Measurements from ENCODE around the gene OIP5. TPM values are rescaled to one million over a fixed set of nuclear protein-coding genes. Genes with fewer than 3 reads are reported as not detected.
A peak's percentile ranks its signal among the peaks of the same experiment; 100 is the strongest.

OIP5 gene
- total RNA-seq, 4 donors from 2014 or later, result 2.7 to 16.3 (median 7.3) TPM

- no peaks in the 10 kb centered on the region for H3K27me3 ChIP-seq
- WGBS, 2 donors, result 52 to 67% methylated on average over 1 of the region's 1 CpG
- H3K4me3 ChIP-seq, result no peak overlapping the region
- no peaks in the 10 kb centered on the region for H3K9me3 ChIP-seq
- H3K4me1 ChIP-seq, result peaks cover 5 to 24% (median 5%) of the 10 kb centered on the region in 3 donors
- TF ChIP-seq POLR2A (IDR thresholded peaks at IDR 0.05), result no peak
- TF ChIP-seq, protein P1, sequence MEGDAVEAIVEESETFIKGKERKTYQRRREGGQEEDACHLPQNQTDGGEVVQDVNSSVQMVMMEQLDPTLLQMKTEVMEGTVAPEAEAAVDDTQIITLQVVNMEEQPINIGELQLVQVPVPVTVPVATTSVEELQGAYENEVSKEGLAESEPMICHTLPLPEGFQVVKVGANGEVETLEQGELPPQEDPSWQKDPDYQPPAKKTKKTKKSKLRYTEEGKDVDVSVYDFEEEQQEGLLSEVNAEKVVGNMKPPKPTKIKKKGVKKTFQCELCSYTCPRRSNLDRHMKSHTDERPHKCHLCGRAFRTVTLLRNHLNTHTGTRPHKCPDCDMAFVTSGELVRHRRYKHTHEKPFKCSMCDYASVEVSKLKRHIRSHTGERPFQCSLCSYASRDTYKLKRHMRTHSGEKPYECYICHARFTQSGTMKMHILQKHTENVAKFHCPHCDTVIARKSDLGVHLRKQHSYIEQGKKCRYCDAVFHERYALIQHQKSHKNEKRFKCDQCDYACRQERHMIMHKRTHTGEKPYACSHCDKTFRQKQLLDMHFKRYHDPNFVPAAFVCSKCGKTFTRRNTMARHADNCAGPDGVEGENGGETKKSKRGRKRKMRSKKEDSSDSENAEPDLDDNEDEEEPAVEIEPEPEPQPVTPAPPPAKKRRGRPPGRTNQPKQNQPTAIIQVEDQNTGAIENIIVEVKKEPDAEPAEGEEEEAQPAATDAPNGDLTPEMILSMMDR (IDR thresholded peaks at IDR 0.05), result no peak
- no peak for DNase-seq
- intact Hi-C loops (cut with DNase I), result no loop called here
- peak overlapping the region in 2 of 4 donors; percentile 41 to 94 for H3K27ac ChIP-seq
- H3K36me3 ChIP-seq, result peaks cover 0 to 57% (median 11%) of the 10 kb centered on the region in 3 donors
Observed at GRCh38 chr15:41281236-41281635, 51.2 kb downstream of the OIP5 start.

DNA sequence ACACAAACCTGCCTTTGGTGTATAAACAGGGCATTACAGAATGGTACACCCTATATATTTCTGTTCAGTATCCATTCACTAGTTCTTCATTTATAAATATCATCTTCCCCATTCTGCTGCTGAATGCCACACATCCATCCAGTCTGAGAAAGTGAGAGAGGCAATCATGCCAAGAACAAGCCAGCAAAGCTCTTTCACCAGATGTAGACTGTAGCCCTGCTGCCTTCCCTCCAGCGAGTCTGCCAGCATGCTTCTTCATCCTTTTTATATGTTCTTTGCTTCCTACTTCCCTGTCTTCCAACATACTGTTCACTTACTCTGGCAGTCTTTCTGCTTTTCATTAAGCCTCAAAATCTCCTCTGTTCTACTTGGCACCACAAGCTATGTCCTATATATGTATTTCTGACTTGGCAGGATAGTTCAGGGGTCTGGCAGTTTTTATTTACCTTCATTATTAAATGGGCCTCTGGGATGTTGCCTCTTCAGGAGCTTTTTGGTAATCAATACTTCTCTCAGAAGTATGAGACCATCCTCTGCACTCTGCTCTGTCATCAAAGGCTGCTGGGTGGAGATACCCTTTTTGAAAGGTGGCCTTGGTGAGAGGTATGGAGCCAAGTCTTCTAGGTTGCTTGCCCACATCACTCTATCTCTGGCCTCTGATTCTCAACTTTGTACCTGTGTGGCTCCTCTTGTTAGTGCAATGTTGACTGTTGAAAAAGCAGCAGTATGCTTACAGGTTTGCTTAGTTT is 52.7 kb downstream of the OIP5 start:
- no peak for DNase-seq
- no peaks in the 10 kb centered on the region for H3K27me3 ChIP-seq
- intact Hi-C loops (cut with DNase I), result no loop called here
- peaks cover 0 to 9% (median 5%) of the 10 kb centered on the region in 3 donors for H3K4me1 ChIP-seq
- H3K27ac ChIP-seq, result no peak overlapping the region
- WGBS, 2 donors, result 86 to 89% methylated on average over 1 of the region's 1 CpG
- TF ChIP-seq, protein P1 (IDR thresholded peaks at IDR 0.05), result no peak
- TF ChIP-seq POLR2A (IDR thresholded peaks at IDR 0.05), result no peak
- no peak overlapping the region for H3K4me3 ChIP-seq
- no peaks in the 10 kb centered on the region for H3K9me3 ChIP-seq
- H3K36me3 ChIP-seq, result peaks cover 0 to 62% (median 11%) of the 10 kb centered on the region in 3 donors

GRCh38 chr15:41278319-41278718 is 54.1 kb downstream of the OIP5 start:
- H3K27ac ChIP-seq, result no peak overlapping the region

DNA sequence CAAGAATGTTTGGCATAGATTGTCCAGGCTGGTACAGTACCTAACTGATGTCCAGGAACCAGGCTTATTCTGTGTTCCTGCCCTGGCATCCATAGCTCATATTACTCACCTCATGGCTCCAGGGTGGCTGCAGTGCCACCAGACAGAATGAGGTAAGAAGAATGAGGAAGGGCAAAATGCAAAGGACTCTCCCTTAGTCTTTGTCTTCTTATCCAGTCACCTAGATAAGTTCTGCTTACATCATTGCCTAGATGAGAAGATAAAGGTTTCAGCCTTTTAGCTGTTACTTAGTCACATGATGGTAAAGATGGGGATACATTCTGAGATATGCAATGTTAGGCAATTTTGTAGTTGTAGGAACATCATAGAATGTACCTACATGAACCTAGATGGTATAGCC is 55.6 kb downstream of the OIP5 start:
- Histone ChIP-seq H3K36me3 (peaks cover 0 to 90% (median 11%) of the 10 kb centered on the region in 3 donors), H3K27me3 (no peaks in the 10 kb centered on the region), H3K27ac (no peak overlapping the region), H3K9me3 (no peaks in the 10 kb centered on the region), H3K4me1 (no peaks in the 10 kb centered on the region), H3K4me3 (no peak overlapping the region)
- no peak for DNase-seq
- intact Hi-C loops (cut with DNase I), result no loop called here
- TF ChIP-seq, protein P1 (IDR thresholded peaks at IDR 0.05), result no peak
- no peak for TF ChIP-seq POLR2A (IDR thresholded peaks at IDR 0.05)

More at GRCh38 chr15:41278319-41278718, 54.1 kb downstream of the OIP5 start:
- DNase-seq, result no peak
- intact Hi-C loops (cut with DNase I), result no loop called here
- TF ChIP-seq, protein P1 (IDR thresholded peaks at IDR 0.05), result no peak
- TF ChIP-seq POLR2A (IDR thresholded peaks at IDR 0.05), result no peak
- peaks cover 0 to 75% (median 11%) of the 10 kb centered on the region in 3 donors for H3K36me3 ChIP-seq
- H3K27me3 ChIP-seq, result no peaks in the 10 kb centered on the region
- peaks cover 0 to 6% (median 4%) of the 10 kb centered on the region in 3 donors for H3K4me1 ChIP-seq
- 84 to 96% methylated on average over 3 of the region's 3 CpGs for WGBS, 2 donors
- no peak overlapping the region for H3K4me3 ChIP-seq
- H3K9me3 ChIP-seq, result no peaks in the 10 kb centered on the region

GRCh38 chr15:41269887-41270286 is 62.5 kb downstream of the OIP5 start:
- Histone ChIP-seq H3K27ac (no peak overlapping the region), H3K4me1 (no peaks in the 10 kb centered on the region), H3K4me3 (no peak overlapping the region), H3K27me3 (no peaks in the 10 kb centered on the region), H3K9me3 (no peaks in the 10 kb centered on the region), H3K36me3 (peaks cover 0 to 96% (median 0%) of the 10 kb centered on the region in 3 donors)
- DNase-seq, result no peak
- WGBS, 2 donors, result 89 to 95% methylated on average over 2 of the region's 2 CpGs
- intact Hi-C loops (cut with DNase I), result no loop called here
- TF ChIP-seq POLR2A (IDR thresholded peaks at IDR 0.05), result no peak
